D341Med (cell line): ENCODE data around the gene DENND6B.

Experiments used
- DNase-seq: peaks from one replicate; pipeline ENCODE4 v3.0.0; 2012; ENCODE audit warnings: low spot score

DENND6B gene

DNA sequence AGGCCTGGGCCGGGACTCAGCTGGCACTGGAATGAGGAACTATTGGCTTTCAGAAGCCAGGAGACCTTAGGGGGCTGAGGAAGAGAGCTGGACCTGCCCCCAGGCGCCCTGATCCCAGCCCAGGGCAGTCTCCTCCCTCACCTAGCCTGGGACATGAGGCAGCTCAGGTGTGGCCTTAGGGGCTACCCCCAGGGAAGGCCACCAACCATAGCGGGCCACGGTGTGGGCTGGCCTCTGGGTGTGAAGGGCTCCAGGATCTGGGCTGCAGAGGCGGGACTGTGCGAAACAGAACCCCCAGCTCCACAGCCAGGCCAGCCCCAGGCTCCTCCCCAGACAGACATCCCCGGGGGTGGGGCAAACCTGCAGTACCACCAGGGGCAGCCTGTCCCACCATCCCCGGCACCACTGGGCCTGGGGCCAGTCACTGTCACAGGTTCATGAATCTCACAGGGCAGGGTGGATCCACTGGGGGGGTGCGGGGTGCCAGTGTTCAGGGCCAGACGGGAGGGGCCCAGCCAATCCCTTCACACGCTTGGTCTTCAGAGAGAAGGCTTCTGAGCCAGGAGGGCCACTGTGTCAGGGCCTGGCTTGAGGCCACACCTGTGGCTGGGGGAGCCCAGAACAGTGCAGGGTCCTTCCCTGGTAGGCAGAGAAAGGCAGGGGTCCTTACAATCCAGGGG lies 22.8 kb downstream of the DENND6B start:
- DNase-seq: no peak

- DNase-seq: no peak
Observed at GRCh38 chr22:50303515-50303847, 23.3 kb downstream of the DENND6B start.

GRCh38 chr22:50302564-50302963 lies 24.2 kb downstream of the DENND6B start:
- no peak for DNase-seq

- no peak for DNase-seq
Observed at GRCh38 chr22:50302041-50302541, 24.7 kb downstream of the DENND6B start.

- no peak for DNase-seq
Observed at GRCh38 chr22:50301581-50301991, 25.2 kb downstream of the DENND6B start.

GRCh38 chr22:50300620-50301257 lies 26.1 kb downstream of the DENND6B start:
- DNase-seq: no peak

DNA sequence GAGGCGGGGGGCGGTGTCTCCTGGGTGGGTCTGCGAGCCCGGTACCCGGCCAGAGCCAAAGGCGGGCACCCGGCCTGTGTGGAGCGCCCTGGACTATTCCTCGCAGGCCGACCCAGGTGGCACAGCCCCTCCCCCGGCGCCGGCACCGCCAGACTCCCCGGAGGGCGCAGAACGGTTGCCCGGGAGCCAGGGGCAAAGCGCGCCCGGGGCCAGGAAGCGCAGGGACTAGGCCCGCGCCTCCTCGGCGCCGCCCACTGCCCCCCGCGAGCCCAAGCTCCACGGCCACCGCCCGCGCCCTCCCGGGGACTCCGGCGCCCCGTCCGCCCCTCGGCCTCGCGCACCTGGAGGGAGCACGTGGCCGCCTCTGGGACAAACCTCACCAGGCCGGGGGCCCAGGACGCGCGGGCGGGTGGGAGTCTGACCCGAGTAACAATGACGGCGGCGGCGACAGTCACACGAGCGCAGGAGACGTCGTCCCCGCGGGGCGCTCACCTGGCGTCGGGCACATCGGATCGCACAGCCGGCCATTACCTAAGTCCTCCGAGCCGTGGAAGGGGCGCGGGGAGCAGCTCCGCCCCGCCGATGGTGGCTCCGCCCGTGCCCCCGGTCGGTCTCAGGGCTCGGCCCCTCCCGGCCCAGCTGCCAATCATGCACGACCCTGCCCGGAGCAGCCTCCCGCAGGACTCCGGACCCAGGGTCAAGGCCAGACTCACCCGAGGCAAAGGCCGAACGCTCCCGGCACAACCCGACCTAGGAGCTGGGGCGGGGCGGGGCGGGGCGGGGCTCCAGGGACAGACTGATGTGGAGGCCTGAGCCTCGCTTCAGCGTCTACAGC lies 26.8 kb downstream of the DENND6B start:
- DNase-seq: no peak

DNA sequence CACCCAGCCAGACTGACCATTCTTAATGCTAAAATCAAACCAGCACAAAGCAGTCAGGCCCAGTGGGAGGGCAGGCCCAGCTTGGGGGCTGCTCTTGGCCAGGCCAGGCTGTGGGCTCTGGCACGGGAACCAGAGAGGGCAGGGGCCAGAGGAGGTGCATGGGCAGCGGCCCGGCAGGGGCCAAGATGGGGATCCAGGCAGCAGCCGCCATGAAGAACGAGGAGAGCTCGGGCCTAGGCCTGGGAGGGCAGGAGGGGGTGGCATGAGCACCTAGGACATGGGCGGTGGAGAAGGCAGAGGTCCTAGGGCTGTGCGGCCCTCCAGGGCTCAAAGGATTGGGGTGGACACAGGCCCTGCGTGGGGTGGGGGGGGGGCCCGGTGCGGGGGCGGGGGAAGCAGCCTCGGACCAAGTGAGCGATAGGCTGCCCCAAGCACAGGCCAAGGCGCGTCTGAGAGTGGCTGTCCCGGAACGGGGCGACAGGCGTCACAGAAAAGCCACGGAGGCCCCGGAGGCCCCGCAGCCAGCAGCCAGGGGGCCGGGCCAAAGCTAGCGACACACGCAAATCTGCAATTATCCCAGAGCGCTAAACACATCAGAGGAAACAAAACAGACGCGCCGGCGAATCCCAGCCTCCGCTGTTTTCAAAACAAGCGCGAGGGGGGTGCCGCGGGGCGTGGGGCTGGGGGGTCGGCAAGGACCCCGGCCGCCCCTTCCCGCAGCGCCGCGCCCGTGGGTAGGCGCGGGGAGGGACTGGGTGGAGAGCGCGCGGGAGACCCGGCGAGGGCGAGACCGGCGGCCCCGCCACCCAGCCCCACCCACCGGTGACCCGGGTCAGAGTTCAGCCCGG lies 27.7 kb downstream of the DENND6B start:
- DNase-seq: peak; percentile 76

DNA sequence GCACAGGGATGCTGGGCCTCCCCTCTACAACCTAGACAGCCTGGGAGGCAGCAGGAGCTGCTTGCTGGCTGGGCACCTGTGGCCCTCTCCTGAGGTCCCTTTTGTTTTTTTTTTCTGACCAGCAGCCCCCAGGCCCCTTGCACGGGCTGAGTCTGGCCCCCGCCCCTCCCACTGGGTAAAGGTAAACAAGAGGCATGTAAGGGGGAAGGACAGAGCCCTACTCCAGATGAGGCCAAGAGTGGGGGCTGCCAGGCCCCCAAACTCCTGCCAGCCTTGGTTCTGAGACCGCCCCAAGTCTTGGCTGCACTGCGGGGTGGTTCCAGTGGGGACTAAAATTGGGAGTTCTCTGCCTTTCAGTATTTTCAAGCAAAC lies 28.6 kb downstream of the DENND6B start:
- DNase-seq: no peak

- DNase-seq: no peak
Observed at GRCh38 chr22:50297510-50298265, 29.1 kb downstream of the DENND6B start.

- DNase-seq: no peak
Observed at GRCh38 chr22:50296658-50297490, 29.9 kb downstream of the DENND6B start.

DNA sequence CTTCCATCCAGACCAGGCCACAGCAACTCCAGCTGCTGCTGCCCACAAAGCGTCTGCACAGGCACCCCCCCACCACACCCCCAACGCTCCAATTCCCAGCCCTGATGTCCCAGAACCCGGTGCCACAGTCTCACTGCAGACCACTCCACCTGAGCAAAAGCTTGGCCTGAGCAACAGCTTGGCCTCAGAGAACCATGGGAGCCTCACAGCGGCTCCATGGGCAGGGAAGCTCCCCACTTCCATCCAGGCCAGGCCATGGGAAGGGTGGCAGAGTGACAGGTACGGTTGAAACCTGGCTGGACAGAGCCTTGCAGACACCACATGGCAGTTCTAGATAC lies 32.5 kb downstream of the DENND6B start:
- no peak for DNase-seq

- DNase-seq: no peak
Observed at GRCh38 chr22:50293441-50294318, 33.1 kb downstream of the DENND6B start.

DNA sequence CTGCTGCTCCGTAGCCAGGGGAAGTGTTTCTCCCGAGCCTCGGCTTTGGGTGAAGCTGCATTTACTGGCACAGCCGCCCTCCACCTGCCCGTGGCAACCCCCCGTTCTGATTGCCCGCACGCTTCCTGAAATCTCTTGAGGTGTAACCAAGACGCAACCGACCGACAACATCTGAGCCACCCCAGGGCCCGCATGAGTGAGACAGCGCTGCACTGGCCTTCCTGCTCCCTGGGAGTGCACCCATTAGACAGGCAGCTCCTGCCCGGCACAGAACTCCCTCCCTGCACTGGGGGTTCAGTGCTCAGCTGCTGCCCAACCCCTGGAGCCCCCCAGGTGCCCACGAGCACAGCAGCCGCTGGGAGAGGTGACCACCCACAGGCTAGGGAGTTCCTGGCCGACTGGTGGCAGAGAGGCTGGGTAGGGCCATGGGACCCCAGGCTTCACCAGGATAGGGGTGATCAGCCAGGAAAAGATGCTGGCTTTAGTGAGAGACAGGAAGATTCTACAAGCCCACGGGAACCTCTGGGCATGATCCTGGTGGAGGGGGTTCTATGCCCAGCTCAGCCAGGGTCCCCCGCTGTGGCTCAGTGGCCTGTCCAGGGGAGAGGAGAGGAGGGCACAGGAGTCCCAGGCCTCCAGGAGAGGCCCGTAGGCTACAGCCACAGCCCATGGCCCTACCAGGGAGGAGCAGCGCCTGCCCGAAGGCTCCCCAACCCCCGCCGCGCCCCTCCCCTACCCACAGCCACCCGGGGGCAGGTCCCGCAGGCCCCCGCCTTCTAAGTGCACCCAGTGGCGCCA lies 34.0 kb downstream of the DENND6B start:
- DNase-seq: no peak

GRCh38 chr22:50289942-50290630 lies 36.7 kb downstream of the DENND6B start:
- no peak for DNase-seq

- no peak for DNase-seq
Observed at GRCh38 chr22:50289151-50289941, 37.5 kb downstream of the DENND6B start.

DNA sequence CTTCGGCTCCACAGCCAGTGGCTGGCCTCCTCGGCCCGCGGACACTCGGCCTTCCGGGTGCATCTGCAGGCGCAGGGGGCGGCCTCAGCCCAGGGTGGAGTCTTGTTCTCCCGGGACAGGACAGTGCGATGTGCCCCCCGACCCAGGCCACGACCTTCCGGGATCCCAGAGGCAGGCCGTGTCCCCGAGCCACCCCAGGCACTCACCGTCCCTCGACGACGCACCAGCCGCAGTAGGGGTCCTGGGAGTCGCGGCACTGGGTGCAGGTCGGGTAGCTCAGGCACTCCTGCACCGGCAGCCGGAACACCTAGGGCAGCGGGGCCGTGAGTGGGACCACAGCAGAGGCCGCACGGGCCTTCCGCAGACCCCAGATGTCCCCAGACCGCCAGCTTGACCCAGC lies 39.1 kb downstream of the DENND6B start:
- no peak for DNase-seq
